Astrocyte (in vitro differentiated cells and primary cell): Measurements from ENCODE around the gene LHFPL2.

Experiments
- EZH2 ChIP-seq: IDR thresholded peaks from 2 replicates; pipeline ENCODE4 v1.6.1; 2012; ENCODE audit warnings: mild to moderate bottlenecking, low read length, inconsistent platforms; ENCODE audit not compliant: insufficient read depth
- TF ChIP-seq, protein P1 (sequence below): IDR thresholded peaks from 2 replicates; pipeline ENCODE4 v1.5.1; 2011; ENCODE audit warnings: low read depth, mild to moderate bottlenecking, inconsistent platforms, low read length, moderate library complexity; ENCODE audit not compliant: insufficient read depth

DNA sequence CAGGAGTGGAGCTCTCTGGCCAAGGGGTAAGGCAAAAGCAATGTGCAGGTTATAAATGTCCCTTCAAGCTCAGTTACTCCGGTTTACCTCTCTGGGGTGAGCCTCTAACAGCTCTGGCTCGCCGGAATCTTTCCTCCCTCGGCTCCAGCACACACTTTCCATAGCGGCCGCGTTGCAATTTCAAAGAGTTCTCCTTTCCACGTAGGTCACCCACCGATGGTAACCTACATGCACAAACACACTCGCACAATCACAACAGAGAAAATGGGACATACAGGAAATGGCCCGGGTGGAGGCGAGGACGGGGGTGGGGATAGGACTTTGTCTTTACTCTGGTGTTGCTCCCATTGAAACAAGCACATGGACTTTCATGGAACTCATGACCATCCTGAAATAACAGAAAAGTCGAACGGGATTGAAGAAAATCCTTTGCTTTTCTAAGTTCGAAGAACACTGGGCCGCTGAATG lies 1.2 kb downstream of the LHFPL2 start:
- TF ChIP-seq, protein P1, sequence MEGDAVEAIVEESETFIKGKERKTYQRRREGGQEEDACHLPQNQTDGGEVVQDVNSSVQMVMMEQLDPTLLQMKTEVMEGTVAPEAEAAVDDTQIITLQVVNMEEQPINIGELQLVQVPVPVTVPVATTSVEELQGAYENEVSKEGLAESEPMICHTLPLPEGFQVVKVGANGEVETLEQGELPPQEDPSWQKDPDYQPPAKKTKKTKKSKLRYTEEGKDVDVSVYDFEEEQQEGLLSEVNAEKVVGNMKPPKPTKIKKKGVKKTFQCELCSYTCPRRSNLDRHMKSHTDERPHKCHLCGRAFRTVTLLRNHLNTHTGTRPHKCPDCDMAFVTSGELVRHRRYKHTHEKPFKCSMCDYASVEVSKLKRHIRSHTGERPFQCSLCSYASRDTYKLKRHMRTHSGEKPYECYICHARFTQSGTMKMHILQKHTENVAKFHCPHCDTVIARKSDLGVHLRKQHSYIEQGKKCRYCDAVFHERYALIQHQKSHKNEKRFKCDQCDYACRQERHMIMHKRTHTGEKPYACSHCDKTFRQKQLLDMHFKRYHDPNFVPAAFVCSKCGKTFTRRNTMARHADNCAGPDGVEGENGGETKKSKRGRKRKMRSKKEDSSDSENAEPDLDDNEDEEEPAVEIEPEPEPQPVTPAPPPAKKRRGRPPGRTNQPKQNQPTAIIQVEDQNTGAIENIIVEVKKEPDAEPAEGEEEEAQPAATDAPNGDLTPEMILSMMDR, result no peak
- no peak for TF ChIP-seq EZH2
